ENCODE measurements around the gene ERCC6L2. TPM values are rescaled to one million over a fixed set of nuclear protein-coding genes. Genes with fewer than 3 reads are reported as not detected.

Gene ERCC6L2
- total and polyA plus RNA-seq, 2 experiments from 2014 or later, result 33.5 to 80.6 TPM

DNA sequence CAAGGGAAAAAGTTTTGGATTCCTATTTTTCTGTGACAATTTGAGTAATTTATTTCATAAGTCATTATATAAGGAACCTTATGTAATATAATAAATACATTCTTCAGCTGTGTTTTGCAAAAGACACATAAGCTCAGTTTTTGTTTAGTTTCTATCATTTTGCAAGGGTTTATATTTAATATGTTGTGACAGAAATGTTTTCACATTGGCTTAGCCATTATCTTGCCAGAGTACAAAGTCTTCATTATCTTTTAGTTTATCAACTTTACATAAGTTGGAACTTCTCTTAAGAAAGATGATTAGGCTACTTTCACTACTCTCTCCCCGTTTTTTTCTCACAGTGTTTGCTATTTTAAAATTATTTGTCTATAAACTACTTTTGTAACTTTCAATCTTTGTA is 54.8 kb downstream of the ERCC6L2 start (continued):
- TF ChIP-seq, protein P1, sequence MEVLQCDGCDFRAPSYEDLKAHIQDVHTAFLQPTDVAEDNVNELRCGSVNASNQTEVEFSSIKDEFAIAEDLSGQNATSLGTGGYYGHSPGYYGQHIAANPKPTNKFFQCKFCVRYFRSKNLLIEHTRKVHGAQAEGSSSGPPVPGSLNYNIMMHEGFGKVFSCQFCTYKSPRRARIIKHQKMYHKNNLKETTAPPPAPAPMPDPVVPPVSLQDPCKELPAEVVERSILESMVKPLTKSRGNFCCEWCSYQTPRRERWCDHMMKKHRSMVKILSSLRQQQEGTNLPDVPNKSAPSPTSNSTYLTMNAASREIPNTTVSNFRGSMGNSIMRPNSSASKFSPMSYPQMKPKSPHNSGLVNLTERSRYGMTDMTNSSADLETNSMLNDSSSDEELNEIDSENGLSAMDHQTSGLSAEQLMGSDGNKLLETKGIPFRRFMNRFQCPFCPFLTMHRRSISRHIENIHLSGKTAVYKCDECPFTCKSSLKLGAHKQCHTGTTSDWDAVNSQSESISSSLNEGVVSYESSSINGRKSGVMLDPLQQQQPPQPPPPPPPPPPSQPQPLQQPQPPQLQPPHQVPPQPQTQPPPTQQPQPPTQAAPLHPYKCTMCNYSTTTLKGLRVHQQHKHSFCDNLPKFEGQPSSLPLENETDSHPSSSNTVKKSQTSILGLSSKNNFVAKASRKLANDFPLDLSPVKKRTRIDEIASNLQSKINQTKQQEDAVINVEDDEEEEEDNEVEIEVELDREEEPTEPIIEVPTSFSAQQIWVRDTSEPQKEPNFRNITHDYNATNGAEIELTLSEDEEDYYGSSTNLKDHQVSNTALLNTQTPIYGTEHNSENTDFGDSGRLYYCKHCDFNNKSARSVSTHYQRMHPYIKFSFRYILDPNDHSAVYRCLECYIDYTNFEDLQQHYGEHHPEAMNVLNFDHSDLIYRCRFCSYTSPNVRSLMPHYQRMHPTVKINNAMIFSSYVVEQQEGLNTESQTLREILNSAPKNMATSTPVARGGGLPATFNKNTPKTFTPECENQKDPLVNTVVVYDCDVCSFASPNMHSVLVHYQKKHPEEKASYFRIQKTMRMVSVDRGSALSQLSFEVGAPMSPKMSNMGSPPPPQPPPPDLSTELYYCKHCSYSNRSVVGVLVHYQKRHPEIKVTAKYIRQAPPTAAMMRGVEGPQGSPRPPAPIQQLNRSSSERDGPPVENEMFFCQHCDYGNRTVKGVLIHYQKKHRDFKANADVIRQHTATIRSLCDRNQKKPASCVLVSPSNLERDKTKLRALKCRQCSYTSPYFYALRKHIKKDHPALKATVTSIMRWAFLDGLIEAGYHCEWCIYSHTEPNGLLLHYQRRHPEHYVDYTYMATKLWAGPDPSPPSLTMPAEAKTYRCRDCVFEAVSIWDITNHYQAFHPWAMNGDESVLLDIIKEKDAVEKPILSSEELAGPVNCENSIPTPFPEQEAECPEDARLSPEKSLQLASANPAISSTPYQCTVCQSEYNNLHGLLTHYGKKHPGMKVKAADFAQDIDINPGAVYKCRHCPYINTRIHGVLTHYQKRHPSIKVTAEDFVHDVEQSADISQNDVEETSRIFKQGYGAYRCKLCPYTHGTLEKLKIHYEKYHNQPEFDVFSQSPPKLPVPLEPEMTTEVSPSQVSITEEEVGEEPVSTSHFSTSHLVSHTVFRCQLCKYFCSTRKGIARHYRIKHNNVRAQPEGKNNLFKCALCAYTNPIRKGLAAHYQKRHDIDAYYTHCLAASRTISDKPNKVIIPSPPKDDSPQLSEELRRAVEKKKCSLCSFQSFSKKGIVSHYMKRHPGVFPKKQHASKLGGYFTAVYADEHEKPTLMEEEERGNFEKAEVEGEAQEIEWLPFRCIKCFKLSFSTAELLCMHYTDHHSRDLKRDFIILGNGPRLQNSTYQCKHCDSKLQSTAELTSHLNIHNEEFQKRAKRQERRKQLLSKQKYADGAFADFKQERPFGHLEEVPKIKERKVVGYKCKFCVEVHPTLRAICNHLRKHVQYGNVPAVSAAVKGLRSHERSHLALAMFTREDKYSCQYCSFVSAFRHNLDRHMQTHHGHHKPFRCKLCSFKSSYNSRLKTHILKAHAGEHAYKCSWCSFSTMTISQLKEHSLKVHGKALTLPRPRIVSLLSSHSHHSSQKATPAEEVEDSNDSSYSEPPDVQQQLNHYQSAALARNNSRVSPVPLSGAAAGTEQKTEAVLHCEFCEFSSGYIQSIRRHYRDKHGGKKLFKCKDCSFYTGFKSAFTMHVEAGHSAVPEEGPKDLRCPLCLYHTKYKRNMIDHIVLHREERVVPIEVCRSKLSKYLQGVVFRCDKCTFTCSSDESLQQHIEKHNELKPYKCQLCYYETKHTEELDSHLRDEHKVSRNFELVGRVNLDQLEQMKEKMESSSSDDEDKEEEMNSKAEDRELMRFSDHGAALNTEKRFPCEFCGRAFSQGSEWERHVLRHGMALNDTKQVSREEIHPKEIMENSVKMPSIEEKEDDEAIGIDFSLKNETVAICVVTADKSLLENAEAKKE (CRISPR knock-in tag; IDR thresholded peaks at IDR 0.05), result no peak
- TF ChIP-seq STAT1 (IDR thresholded peaks at IDR 0.05; ENCODE audit: unreplicated experiment), result no peak

DNA sequence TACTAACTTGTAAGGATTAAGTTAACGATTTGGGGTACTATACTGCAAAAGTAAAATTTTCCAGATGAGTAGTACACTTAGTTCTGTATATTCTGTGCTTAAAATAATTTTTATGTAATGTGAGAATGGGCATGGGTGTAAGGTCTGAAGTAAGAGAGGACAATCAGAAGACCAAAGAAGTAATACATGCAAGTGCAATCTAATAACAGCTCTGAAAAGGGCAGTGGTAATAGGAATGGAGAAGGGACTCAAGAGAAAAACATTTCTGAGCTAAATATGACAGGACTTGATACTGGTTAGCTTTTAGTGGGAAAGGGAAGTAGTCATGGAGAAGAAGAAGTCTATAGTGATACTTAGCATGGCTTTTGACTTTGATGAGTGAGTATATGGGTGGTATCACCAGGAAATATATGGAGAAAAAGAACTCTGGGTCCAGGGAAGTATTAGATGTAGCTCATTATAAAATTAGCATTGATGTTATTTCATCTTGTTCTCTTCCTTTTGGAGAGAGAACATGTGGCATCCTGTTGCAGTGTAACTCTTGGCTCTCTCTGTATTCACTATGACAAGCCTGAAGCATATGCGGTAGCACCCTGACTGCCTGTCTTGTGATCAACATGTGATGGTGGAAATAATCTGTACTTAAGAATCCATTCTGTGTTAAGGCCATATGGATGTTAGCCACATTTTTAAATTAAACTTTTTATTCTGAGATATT is 60.5 kb downstream of the ERCC6L2 start:
- H3K4me3 ChIP-seq, result no peak overlapping the region
- H3K36me3 ChIP-seq (ENCODE audit: insufficient read depth), result peaks cover 9% of the 10 kb centered on the region; the same call in 1 of the 2 replicates
- Mint-ChIP-seq H3K4me3 (no peak overlapping the region), H3K4me1 (peaks cover 15% of the 10 kb centered on the region), H3K9me3 (no peaks in the 10 kb centered on the region; the same call in 2 of the 3 replicates), H3K27me3 (ENCODE audit: insufficient read depth, low read depth, poor library complexity) (no peaks in the 10 kb centered on the region), H3K36me3 (ENCODE audit: low read depth) (peaks cover 42% of the 10 kb centered on the region), H3K27ac (no peak overlapping the region)
- no peak overlapping the region for H3K4me2 ChIP-seq
- DNase-seq (ENCODE audit: low spot score), result no peak
- H3K27me3 ChIP-seq (ENCODE audit: insufficient read depth), result no peaks in the 10 kb centered on the region
- H3K9me2 ChIP-seq (ENCODE audit: insufficient read depth), result no peaks in the 10 kb centered on the region
- peaks cover 11% of the 10 kb centered on the region; the same call in 1 of the 2 replicates for H3K79me2 ChIP-seq (replicated peaks; ENCODE audit: insufficient read depth)
- H4K20me1 ChIP-seq (replicated peaks; ENCODE audit: insufficient read depth), result no peaks in the 10 kb centered on the region; the same call in 1 of the 2 replicates
- H3K27ac ChIP-seq (ENCODE audit: low read depth), result no peak overlapping the region
- no peaks in the 10 kb centered on the region for H3F3A ChIP-seq (replicated peaks; ENCODE audit: low read depth)
- no peak for ATAC-seq
- H3K4me1 ChIP-seq (ENCODE audit: insufficient read depth), result no peaks in the 10 kb centered on the region
- H2AFZ ChIP-seq, result no peak overlapping the region
- TF ChIP-seq, protein P2, sequence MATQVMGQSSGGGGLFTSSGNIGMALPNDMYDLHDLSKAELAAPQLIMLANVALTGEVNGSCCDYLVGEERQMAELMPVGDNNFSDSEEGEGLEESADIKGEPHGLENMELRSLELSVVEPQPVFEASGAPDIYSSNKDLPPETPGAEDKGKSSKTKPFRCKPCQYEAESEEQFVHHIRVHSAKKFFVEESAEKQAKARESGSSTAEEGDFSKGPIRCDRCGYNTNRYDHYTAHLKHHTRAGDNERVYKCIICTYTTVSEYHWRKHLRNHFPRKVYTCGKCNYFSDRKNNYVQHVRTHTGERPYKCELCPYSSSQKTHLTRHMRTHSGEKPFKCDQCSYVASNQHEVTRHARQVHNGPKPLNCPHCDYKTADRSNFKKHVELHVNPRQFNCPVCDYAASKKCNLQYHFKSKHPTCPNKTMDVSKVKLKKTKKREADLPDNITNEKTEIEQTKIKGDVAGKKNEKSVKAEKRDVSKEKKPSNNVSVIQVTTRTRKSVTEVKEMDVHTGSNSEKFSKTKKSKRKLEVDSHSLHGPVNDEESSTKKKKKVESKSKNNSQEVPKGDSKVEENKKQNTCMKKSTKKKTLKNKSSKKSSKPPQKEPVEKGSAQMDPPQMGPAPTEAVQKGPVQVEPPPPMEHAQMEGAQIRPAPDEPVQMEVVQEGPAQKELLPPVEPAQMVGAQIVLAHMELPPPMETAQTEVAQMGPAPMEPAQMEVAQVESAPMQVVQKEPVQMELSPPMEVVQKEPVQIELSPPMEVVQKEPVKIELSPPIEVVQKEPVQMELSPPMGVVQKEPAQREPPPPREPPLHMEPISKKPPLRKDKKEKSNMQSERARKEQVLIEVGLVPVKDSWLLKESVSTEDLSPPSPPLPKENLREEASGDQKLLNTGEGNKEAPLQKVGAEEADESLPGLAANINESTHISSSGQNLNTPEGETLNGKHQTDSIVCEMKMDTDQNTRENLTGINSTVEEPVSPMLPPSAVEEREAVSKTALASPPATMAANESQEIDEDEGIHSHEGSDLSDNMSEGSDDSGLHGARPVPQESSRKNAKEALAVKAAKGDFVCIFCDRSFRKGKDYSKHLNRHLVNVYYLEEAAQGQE (IDR thresholded peaks at IDR 0.05; ENCODE audit: unreplicated experiment), result no peak
- TF ChIP-seq CREB1 (CRISPR knock-in tag; IDR thresholded peaks at IDR 0.05; ENCODE audit: low read depth) (no peak), POLR2AphosphoS5 (IDR thresholded peaks at IDR 0.05; ENCODE audit: low read depth) (no peak), ZNF331 (CRISPR knock-in tag; IDR thresholded peaks at IDR 0.05; ENCODE audit: low read depth) (no peak), ZNF114 (CRISPR knock-in tag; IDR thresholded peaks at IDR 0.05) (no peak), JUNB (IDR thresholded peaks at IDR 0.05; ENCODE audit: unreplicated experiment) (no peak)
- TF ChIP-seq, protein P3, sequence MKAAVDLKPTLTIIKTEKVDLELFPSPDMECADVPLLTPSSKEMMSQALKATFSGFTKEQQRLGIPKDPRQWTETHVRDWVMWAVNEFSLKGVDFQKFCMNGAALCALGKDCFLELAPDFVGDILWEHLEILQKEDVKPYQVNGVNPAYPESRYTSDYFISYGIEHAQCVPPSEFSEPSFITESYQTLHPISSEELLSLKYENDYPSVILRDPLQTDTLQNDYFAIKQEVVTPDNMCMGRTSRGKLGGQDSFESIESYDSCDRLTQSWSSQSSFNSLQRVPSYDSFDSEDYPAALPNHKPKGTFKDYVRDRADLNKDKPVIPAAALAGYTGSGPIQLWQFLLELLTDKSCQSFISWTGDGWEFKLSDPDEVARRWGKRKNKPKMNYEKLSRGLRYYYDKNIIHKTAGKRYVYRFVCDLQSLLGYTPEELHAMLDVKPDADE (IDR thresholded peaks at IDR 0.05), result no peak
